A204.1 (cell line): ENCODE results near the gene KRTAP10-9.

Experiments used
- FAIRE-seq: peaks from 2 replicates; lab custom pipeline; 2012; peaks lifted over from hg19 to GRCh38; lab: Jason Lieb, UNC

The KRTAP10-9 gene

DNA sequence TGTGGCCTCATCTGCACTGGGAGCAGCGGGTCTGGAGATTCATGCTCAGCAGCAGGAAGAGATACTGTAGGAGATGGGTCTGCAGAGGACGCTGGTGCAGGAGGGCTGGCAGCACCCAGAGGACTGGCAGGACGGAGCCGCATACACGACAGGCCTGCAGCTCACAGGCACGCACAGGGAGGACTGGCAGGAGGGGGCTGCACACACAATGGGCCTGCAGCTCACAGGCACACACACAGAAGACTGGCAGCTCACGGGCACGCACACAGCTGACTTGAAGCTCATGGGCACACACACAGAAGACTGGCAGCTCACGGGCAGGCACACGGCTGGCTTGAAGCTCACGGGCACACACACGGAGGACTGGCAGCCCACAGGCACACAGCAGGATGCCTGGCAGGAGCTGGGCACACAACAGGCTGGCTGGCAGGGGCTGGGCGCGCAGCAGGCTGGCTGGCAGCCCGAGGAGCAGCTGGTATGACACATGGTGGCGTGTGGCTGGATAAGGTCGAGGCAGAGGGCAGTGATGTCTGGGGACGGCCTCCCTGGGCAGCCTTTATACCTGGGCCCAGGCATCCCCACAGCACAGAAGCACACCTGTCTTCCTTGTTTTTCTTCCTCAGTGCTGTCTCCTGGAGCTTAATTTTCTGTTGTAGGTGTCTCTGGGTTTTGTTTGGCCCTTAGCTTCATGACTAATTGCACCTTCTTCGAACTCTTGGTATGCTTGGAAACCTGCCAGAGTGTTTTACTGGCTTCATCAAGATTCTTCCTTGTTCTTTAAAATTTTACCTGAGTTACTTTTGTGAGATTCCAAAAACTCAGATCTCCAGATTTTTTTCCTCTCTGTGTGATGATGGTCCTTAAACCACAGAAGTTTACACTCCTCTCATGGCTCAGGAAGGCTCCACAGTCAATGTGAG is 39.8 kb downstream of the KRTAP10-9 start, which contains the start of gene KRTAP12-2:
KRTAP12-2 (minus strand) TSS at position 527 of the 920 bp plus-strand sequence; CDS start at position 486, 41 bp downstream.
- FAIRE-seq, result no peak

DNA sequence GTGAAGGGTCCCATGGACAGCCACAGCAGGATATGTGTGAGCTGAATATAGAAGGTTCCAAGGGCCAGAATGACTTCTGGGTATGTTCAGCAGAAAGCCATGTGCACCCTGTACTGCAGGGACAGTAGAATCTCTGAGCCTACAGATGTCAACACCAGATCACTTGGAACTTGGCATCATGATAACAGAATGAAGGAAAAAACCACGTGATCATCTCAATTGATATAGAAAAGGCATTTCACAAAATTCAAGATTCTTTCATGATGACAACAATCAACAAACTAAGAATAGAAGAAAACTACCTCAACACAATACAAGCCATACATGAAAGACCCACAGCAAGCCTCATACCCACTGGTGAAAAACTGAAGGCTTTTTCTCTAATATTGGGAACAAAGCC is 40.7 kb downstream of the KRTAP10-9 start:
- no peak for FAIRE-seq

DNA sequence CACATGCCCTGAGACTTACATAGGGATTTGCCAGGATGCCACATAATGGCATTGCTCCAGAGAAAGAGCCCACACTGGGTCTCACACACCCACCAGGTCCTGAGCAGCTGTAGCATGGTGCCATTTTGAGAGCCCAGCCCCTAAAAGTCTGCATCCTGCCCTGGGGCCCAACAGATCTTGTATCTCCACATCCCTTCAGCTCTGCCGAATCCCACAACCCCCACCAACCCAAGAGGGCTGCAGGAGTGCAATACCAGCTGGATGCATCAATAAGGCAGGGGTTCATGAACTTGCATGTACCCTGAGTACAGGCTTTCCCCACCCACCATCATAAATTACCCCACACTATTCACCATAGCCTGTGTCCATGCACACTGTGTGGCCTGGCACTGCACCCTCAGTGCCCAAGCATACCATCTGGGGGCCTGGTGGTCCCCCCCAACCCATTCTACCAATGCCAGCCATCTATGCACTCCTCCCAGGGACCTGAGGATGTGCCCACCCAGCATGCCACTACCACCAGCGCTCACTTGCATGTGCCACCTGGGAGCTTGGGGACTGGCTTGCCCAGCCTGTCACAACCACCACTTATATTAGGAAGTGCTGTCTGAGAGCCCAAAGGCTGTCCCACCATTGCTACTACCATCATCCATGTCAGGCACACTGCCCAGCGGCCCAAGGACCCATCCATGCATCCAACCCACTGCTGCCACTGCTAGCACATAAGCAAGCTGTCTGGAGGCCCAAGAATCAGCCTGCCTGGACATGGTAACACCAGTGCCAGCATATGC is 43.9 kb downstream of the KRTAP10-9 start:
- FAIRE-seq, result no peak

DNA sequence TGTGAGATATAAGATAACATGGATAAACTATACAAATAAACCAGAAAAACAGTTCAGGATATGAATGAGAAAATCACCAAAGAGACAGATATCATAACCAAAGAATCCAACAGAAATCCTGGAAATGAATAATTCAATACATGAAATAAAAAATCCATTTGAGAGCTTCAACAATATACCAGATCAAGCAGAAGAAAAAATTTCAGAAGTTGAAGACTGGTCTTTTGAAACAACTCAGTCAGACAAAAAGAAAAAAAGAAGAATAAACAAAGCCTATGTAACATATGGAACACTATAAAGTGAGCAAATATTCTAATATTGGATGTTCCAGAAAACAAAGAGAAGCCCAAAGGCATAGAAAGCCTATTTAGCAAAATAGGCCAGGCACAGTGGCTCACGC is 45.0 kb downstream of the KRTAP10-9 start:
- no peak for FAIRE-seq

DNA sequence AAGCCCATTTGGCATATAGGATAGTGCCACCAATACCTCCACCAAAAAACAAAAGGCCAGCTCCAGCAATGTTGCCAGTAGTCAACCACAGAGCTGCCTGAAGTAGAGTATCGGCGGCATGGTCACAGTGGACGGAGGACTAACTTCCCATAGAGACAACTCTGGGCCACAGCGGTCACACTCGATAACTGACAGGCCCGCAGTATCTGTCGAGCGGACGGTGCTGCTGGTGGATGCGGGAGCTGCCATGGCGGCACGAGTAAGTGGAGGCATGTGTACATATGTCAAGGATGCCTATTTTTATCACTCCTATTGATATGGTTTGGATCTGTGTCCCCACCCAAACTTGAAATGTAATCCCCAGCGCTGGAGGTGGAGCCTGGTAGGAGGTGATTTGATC is 51.0 kb downstream of the KRTAP10-9 start:
- FAIRE-seq, result no peak
